ENCODE measurements around the gene PSMG3.

PSMG3 gene

GRCh38 chr7:1558181-1558811 lies 11.5 kb downstream of the PSMG3 start:
- no peak for DNase-seq

DNA sequence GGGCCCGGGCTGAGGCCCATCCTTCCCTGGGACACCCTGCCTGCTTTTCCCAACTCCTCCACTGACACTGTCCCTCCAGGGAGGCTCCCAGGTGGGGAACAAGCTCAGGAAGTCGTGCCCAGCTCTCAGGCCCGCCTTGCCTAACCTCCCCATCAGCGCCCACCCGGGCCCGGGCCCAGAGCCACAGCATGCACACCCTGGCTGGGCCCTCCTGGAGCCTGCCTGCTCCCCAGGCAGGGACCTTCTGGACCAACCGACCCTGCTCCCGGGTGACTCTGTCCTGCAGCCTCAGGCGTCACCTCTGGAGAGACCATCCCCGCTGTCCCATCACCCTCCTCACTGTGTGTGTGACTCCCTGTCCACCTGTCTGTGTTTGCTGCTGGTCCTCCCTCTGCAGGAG lies 12.1 kb downstream of the PSMG3 start:
- DNase-seq = no peak

DNA sequence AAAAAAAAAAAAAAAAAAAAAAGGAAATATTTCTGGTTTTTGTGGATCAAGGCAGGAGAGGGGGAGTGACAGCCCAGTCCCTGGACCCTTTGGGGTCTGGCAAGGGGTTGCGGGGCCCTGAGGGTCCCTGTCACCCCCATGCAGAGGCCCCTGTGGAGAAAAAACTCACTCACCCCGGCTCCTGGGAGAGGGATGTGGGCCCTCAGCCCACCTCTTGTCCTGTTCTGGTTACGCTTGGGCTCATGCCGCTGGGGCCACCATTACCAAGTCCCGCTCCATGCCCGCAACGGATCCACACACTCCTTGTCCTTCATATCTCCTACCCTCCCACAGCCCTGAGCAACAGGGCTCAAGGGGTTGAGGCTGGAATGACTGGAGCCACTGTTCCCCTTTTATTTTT lies 12.8 kb downstream of the PSMG3 start:
- DNase-seq = no peak

- DNase-seq = peak; percentile 30 to 48
Measured at GRCh38 chr7:1555813-1556543, 13.9 kb downstream of the PSMG3 start, which contains the start of gene TMEM184A. Gene TMEM184A, minus strand, starts transcription at chr7:1556205. Its CDS starts 721 bp downstream, at chr7:1555484.

DNA sequence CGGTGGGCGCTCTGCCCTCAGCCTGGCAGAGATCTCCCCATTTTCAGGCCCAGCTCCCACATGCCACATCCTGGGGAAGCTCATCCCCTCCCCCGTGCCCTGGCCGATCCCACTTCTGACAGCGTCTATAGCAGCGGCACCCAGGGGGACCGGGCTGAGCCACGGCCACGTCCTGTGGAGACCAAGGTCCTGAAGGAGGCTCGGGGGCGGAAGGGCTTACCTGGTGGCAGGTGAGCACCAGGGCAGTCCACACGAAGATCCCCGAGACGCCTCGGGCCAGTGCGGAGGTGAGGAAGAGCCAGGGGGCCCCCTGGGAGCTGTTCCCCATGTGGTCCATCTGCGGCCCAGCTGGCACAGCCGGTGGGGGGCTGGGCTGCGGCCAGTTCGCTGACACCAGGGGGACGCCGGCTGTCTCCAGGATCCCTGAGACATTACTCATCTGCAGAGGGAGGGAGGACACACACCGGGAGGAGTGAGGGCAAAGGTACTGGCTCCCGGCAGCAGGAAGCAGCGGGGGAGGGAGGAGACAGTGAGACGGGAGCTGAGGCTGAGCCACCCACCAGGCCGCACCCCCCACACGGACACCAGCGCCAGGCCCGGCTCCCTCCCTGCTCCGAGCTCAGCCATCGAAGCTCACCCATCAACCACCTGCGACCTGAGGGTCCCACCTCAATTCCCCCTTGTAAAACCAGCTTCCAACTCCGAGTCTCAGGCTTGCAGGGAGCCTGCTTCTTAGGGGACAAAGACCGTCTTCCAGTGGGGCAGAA lies 14.6 kb downstream of the PSMG3 start:
- no peak for DNase-seq

GRCh38 chr7:1554333-1555045 lies 15.3 kb downstream of the PSMG3 start:
- no peak for DNase-seq

GRCh38 chr7:1553512-1554210 lies 16.2 kb downstream of the PSMG3 start:
- no peak for DNase-seq

DNA sequence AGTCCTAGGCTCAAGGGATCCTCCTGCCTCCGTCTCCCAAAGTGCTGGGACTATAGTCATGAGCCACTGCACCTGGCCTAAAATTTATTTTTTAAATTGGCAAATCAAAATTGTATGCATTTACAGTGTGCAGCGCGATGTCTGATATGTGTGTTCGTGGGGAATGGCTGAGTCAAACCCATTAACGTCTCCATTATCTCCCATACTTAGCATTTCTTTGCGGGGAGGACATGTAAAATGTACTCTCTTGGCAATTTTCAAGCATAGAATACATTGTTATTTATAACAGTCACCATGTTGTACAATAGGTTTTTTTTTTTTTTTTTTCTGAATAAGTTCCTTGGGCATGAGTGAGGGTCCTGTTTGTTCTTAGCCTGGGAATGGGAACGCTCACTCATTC lies 17.6 kb downstream of the PSMG3 start:
- no peak for DNase-seq

DNA sequence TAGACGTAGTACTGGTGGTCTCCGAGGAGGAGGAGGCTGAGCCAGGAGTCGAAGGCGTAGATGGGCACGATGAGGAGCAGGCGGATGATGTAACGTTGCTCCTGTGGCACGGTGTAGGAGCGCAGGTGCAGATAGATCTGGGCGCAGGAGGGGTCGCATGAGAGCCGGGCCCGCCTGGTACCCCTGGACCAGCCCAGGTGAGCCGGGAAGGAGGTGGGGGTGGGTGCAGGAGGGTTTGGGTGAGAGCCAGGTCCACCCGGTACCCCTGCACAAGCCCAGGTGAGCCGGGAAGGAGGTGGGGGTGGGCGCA lies 19.0 kb downstream of the PSMG3 start:
- no peak for DNase-seq

- no peak for DNase-seq
Measured at GRCh38 chr7:1550005-1550845, 19.6 kb downstream of the PSMG3 start.

GRCh38 chr7:1549357-1550004 lies 20.4 kb downstream of the PSMG3 start:
- DNase-seq = no peak

- DNase-seq = no peak
Measured at GRCh38 chr7:1548944-1549343, 20.9 kb downstream of the PSMG3 start.

GRCh38 chr7:1548438-1548831 lies 21.4 kb downstream of the PSMG3 start:
- DNase-seq = no peak

- no peak for DNase-seq
Measured at GRCh38 chr7:1547777-1548437, 21.9 kb downstream of the PSMG3 start.

DNA sequence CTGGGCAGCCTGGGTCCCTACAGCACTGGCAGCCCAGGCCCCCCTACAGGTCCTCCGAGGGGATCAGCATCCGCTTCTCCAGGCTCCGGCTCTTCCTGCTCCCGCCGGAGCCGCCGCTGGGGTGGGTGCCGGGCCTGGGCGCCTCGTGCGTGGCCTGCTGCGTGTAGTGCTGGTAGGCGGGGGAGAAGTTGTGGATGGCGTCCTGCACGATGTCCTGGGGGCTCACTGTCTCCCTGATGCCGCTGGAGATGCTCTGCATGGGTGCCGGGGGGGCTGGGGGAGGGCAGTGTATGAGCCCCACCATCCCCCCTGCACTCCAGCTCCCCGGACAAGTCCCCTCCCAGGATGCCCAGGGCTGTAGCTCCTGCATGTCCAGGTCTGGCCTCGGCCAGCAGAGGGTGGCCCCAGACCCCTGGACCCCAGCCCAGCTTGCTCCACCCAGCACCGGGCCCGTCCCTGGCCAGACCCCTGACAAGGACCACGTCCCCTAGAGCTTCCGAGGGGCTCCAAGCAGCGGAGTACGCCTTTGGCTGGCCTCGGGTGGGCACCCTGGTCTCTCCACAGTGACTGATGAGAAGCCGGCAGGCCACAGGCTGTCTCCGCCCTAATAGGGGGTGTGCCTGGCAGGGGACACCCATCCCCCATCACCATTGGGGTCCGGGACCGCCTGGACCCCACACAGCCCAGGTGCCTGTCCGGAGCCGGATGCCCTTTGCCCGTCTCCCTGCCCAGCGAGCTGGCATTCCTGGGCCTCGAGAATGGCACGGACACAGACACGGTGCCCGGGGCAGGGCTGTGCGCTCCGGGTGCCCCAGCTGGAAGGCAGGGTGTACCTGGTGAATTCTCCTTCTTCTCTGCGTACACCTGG lies 22.7 kb downstream of the PSMG3 start:
- DNase-seq = no peak

- no peak for DNase-seq
Measured at GRCh38 chr7:1546274-1546908, 23.4 kb downstream of the PSMG3 start.

DNA sequence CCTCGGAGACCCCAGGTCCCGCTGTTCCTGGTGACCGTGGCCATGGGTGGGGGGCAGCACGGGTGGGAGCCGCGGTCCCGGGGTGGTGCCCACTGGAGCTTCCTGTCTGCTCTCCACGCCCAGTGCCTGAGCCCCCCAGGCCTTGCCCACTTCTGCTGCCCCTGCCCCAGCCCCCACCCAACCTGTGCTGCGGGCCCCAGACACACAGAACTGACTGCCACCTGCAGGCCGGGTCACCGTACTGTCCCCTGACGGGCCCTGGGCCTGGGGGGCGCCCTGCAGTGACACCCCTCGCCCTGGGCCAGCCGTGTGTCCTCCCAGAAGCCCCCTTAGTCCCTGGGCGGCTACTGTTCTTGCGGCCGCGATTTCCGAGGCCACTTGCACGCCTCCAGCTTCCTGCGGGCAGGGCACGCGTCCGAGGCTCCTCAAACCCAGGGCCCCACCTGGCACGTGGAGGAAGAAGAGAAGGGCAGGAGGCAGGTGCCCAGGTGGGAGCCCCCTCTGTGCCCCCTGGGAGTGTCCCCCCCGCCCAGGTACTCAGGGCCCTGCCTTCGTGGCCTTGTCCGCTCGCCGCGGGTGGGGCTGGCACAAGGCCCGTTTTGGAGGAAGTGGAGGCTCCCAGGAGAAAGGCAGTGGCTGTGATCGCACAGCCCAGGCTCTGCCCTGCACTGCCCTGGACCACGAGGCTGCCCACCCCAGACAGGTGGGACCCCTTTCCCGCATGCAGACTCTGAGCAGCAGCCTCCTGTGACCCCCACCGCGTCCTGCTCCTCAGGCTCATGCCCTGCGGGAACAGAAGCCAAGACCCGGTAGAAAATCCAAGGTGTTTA lies 24.2 kb downstream of the PSMG3 start:
- no peak for DNase-seq

DNA sequence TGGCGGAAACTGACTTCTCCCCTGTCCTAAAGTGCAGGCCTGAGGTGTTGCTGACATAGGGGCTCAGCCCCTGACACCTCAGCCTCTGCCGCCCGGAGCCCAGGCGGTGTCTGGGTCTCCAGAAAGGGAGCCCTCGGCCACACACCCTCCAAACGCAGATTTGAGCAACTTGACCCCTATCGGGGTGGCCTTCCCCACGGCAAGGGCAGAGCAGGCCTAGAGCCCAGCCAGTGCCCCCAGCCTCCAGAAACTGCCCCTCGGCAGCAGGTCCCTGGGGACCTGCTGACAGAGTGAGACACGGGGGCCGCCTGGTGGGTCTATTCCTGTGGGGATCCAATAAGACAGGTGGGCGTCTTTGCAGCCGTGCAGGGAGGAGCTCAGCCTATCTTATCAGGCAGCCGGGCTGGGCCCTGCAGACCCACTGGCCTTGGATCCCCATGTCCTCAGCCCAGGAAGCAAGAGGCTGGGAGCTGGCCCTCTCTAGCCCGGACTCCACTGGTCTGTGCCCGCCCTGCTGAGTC lies 24.9 kb downstream of the PSMG3 start:
- DNase-seq = no peak

Data from cerebellar nuclear complex (tissue), 1 donor.